Glutamatergic neuron (in vitro differentiated cells): Measurements from ENCODE around the gene ZNF511. TPM values are rescaled to one million over a fixed set of nuclear protein-coding genes. Genes with fewer than 3 reads are reported as not detected.

Experiments used
- DNase-seq: peaks from one replicate; pipeline ENCODE4 v3.0.0; 2022
- H3K27ac Mint-ChIP-seq: one replicate; pipeline ENCODE4 v1.8.0; 2020; ENCODE audit warnings: mild to moderate bottlenecking, mixed read lengths, inconsistent platforms; ENCODE audit not compliant: unreplicated experiment
- H3K27me3 Mint-ChIP-seq: one replicate; pipeline ENCODE4 v1.8.0; 2020; ENCODE audit warnings: mild to moderate bottlenecking, moderate library complexity, mixed read lengths, inconsistent platforms; ENCODE audit not compliant: unreplicated experiment
- H3K36me3 Mint-ChIP-seq: one replicate; pipeline ENCODE4 v1.8.0; 2020; ENCODE audit warnings: mild to moderate bottlenecking, mixed read lengths, inconsistent platforms; ENCODE audit not compliant: unreplicated experiment
- H3K4me1 Mint-ChIP-seq: one replicate; pipeline ENCODE4 v1.8.0; 2020; ENCODE audit warnings: mild to moderate bottlenecking, low read depth, mixed read lengths, inconsistent platforms; ENCODE audit not compliant: unreplicated experiment
- H3K4me3 Mint-ChIP-seq: one replicate; pipeline ENCODE4 v1.8.0; 2020; ENCODE audit warnings: mild to moderate bottlenecking, mixed read lengths, inconsistent platforms; ENCODE audit not compliant: unreplicated experiment
- H3K9me3 Mint-ChIP-seq: one replicate; pipeline ENCODE4 v1.8.0; 2020; ENCODE audit warnings: mild to moderate bottlenecking, moderate library complexity, mixed read lengths, inconsistent platforms; ENCODE audit not compliant: unreplicated experiment
- CTCF ChIP-seq: fragments of 200-600 bp; sonication (generic); IDR thresholded peaks from one replicate; pipeline ENCODE4 v1.5.0; 2021; ENCODE audit not compliant: partially characterized antibody, unreplicated experiment
- total RNA-seq: library from RNA; stranded (reverse); fragmentation: NEBNext Ultra II Directional; extraction: Animal tissue kit (Norgen Biotek cat#: 25700); gene quantifications from one replicate; pipeline ENCODE4 v1.2.1, GENCODE V29; 2021; ENCODE audit not compliant: unreplicated experiment

Gene ZNF511
- total RNA-seq, 1 donor from 2014 or later, result 24.6 TPM

DNA sequence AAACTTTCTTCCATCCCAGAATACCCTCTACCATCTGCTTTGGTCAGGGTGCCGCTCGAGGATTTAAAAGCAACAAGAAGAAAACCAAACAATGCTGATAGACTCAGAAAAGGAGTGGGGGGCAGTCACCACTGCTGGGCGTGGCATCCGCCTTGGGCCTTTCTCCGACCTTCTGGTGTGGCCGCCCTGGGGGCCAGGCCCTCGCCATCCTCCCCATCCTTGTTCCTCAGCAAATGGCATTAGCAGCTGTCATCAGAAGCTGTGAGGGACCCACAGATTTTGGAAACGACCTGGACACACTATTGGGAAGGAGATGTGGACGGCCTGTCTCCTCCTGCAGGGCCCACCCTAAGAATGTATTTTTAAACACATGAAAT, 4.0 kb downstream of the ZNF511 start:
- Mint-ChIP-seq H3K4me3 (no peak overlapping the region), H3K36me3 (no peaks in the 10 kb centered on the region), H3K27ac (no peak overlapping the region), H3K9me3 (peaks cover 18% of the 10 kb centered on the region), H3K27me3 (peaks cover 10% of the 10 kb centered on the region), H3K4me1 (peaks cover 19% of the 10 kb centered on the region)
- DNase-seq, result no peak
- no peak for TF ChIP-seq CTCF

DNA sequence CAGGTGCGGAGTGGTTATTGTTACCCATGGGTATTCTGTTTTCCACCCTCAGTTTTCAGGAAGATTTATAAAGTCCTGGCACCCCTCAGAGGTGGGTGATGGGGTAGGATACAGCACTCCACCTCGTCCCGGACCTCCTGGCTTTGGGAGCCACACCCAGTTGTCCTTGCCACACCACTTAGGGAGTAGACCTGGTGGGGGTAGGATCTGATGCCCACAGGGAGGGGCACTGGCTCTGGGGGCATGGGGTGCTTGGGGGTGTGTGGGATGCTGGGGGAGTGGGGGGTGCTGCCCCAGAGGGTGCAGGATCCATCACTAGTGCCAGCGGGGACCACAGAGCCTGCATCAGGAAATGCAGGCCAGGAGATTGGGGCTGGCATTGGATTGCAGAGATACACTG, 4.5 kb downstream of the ZNF511 start:
- Mint-ChIP-seq H3K9me3 (peaks cover 16% of the 10 kb centered on the region), H3K36me3 (no peaks in the 10 kb centered on the region), H3K27ac (no peak overlapping the region), H3K27me3 (peaks cover 7% of the 10 kb centered on the region), H3K4me1 (peaks cover 17% of the 10 kb centered on the region), H3K4me3 (no peak overlapping the region)
- TF ChIP-seq CTCF, result no peak
- DNase-seq, result no peak

- Mint-ChIP-seq H3K27ac (peak overlapping the region; percentile 90), H3K4me3 (peak overlapping the region; percentile 47), H3K9me3 (peaks cover 20% of the 10 kb centered on the region)
Measured at GRCh38 chr10:133314911-133315310, 6.2 kb downstream of the ZNF511 start.

GRCh38 chr10:133315847-133316246, 7.1 kb downstream of the ZNF511 start:
- DNase-seq, result no peak
- Mint-ChIP-seq H3K4me3 (peak overlapping the region; percentile 52), H3K4me1 (peaks cover 17% of the 10 kb centered on the region), H3K27me3 (peaks cover 7% of the 10 kb centered on the region), H3K27ac (peak overlapping the region; percentile 57), H3K9me3 (peaks cover 22% of the 10 kb centered on the region), H3K36me3 (peaks cover 5% of the 10 kb centered on the region)
- TF ChIP-seq CTCF, result no peak

More at GRCh38 chr10:133314911-133315310, 6.2 kb downstream of the ZNF511 start:
- no peak for TF ChIP-seq CTCF
- H3K4me1 Mint-ChIP-seq, result peaks cover 17% of the 10 kb centered on the region
- H3K27me3 Mint-ChIP-seq, result peaks cover 7% of the 10 kb centered on the region
- DNase-seq, result no peak
- H3K36me3 Mint-ChIP-seq, result no peaks in the 10 kb centered on the region

GRCh38 chr10:133316266-133316665, 7.6 kb downstream of the ZNF511 start:
- TF ChIP-seq CTCF, result no peak
- peaks cover 17% of the 10 kb centered on the region for H3K4me1 Mint-ChIP-seq
- peak overlapping the region; percentile 52 for H3K4me3 Mint-ChIP-seq
- peak; percentile 59 for DNase-seq
- peaks cover 22% of the 10 kb centered on the region for H3K9me3 Mint-ChIP-seq
- peak overlapping the region; percentile 85 for H3K27ac Mint-ChIP-seq
- H3K36me3 Mint-ChIP-seq, result peaks cover 5% of the 10 kb centered on the region
- peaks cover 7% of the 10 kb centered on the region for H3K27me3 Mint-ChIP-seq
